Measurements from ENCODE around the gene CHN2. TPM values are rescaled to one million over a fixed set of nuclear protein-coding genes. Genes with fewer than 3 reads are reported as not detected.
A peak's percentile ranks its signal among the peaks of the same experiment; 100 is the strongest.

The CHN2 gene
- total RNA-seq, result under 1 TPM in 1 of 2 donors, not detected in 1; 0.59 TPM

DNA sequence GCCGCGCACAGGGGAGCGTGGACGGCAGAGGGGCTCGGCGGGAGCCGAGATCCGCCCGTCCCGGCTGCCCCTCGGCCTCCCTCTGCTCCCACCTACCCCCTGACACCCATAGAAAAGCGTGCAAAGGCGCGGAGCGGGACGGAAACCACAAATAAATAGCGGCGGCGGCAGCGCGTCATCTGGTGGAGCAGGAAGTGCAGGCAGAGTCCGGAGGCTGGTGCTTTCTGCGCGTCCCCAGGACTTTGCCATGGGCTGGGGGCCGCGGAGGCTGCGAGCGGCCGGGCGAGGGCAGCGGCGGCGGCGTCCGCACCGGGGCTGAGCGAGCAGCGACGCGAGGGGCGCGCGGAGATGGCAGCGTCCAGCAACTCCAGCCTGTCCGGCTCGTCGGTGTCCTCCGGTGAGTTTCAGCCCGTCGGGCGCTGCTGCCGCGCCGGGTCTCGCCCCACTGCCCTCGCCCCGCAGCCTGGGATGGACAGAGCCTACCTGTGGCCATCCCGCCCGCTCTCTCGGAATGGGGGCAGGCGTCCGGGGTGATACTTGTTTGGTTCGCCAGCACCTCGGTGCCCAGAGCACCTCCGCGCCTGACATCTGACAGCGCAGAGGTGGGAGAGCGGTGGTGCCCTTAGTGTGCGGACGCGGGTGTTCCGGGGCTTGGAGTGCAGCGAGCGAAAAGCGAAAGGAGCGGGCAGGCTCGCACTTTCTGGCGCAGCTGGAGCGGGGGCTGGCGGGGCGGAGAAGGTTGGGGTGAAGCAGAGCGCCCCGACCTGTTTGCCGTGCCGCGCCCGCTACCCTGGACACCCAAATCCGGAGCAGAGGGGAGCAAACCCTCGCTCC lies at the start of gene CHN2:
CHN2 (plus strand) TSS at position 182 of the 834 bp plus-strand sequence.
- Mint-ChIP-seq H3K9me3 (no peaks in the 10 kb centered on the region), H3K36me3 (peaks cover 4 to 15% of the 10 kb centered on the region in 2 donors), H3K27ac (no peak within 1 kb of the TSS)
- DNase-seq (ENCODE audit: low spot score in 2 of 2), result peak in 1 of 2 donors; percentile 39
- peak; percentile 74 to 76 for ATAC-seq

DNA sequence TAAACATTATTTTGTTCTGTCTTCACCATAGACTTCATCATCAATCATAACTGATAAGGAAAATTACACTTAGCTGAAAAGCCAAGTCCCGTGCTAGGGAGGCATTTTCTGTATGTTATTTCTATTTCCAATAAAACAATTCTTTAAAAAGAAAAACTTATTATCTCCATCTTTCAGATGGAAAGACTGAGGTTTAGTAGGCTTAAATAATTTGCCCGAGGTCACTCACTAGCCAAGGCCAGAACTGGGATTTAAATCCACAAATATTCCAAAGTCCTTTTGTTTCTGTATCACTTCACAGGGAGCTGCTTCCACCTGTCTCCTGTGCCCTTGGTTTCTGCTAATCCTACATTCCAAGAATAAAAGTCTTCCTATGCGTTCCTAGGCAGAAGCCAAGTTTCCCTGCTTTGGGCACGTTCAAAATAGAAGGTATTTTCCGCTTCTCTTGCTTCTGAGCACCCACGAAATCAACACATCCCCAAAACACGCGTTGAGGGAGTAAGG lies 49.0 kb upstream of the CHN2 start:
- H3K9me3 Mint-ChIP-seq, result peaks cover 0 to 3% of the 10 kb centered on the region in 2 donors
- H3K36me3 Mint-ChIP-seq, result peaks cover 0 to 6% of the 10 kb centered on the region in 2 donors
- no peak for DNase-seq (ENCODE audit: low spot score in 2 of 2)
- no peak overlapping the region for H3K27ac Mint-ChIP-seq
- ATAC-seq, result no peak

DNA sequence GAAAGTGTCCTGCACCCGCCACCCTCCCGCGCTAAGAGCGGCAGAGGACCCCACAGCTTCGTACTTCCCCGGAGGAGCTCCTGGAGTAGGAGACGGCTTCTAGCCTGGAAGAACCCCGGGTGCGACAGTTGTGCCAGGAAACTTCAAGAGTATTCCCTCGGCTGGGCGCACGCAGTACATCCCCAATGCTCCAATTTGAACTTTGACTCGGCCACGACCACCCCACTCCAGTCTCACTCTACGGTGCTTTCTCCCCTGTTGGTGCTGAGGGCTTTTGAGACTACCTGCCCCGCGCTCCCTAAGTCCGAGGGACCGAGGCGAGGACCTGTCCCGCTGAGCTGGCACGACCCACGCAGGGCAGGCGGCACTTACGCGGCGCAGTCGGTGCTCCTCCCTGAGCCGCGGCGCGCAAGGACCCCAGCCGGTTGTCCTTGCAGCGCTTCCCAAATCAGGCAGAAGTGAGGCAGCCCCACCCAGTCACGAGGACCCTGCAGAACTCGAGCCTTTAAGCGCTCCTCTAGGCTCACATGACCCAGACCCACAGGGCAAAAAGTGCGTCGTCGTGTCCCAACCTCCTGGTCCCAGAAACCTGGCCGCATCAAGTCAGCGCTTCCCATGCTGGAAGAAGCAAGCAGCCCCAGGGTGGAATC lies 48.4 kb upstream of the CHN2 start, which contains the start of gene CPVL:
CPVL (minus strand) TSS at position 481 of the 650 bp plus-strand sequence. CDS start 25,476 bp downstream, outside the sequence.
- Mint-ChIP-seq H3K9me3 (peaks cover 0 to 3% of the 10 kb centered on the region in 2 donors), H3K36me3 (peaks cover 0 to 6% of the 10 kb centered on the region in 2 donors), H3K27ac (no peak within 1 kb of the TSS)
- DNase-seq (ENCODE audit: low spot score in 2 of 2) (no peak), ATAC-seq (no peak)

DNA sequence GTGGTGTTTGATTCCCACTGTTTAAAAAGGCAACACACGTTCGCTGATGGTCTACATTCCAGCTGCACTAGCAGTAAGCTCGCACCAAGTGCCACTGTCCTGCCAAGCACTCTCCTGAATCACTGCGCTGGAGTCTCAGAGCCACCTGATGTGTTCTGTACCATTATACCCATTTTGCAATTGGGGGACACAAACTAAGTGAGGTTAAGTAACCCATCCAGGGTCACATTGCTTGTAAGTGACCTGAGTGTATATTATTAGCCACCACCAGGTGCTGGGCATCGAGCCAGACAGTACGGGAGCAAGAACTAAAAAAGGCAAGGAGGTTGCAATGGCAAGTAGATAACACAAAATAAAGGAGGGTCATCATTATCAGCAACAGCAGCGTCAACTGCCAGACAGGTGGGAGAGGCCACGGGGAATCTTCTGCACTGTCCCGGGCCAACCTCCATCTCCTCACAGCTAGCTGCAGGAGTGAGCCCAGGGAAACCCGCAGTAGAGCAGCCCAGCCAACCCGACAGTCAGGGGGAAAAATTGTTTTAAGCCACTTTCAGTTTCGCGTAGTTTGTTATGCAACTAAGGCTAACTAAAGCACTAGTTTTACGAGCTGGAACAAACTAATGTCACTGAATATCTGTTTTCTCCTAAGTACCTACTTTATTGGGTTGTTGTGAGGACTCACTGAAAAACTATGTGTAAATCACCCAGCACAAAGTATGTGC lies 47.5 kb upstream of the CHN2 start:
- ATAC-seq, result no peak
- Mint-ChIP-seq H3K36me3 (peaks cover 0 to 6% of the 10 kb centered on the region in 2 donors), H3K9me3 (peaks cover 0 to 3% of the 10 kb centered on the region in 2 donors), H3K27ac (no peak overlapping the region)
- no peak for DNase-seq (ENCODE audit: low spot score in 2 of 2)

DNA sequence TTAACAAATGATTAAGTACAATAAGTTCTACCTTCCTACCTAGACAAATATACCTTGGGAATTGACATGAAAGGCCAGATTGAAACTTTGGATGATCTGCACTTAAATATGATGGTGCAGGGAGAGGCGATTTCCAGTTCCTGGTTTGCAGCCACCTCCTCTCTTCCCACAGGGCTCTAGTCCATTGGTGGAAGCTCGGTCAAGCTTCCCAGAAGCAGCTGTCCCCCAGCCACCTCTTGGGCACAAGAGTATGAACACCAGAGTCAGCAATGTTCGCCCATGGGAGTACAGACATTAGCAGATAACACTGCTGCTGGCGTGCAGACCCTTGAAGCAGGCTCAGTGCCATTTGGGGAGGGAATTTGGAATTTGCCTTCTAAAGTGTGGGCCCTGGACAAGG lies 46.8 kb upstream of the CHN2 start:
- DNase-seq (ENCODE audit: low spot score in 2 of 2), result no peak
- H3K9me3 Mint-ChIP-seq, result peaks cover 0 to 2% of the 10 kb centered on the region in 2 donors
- no peak overlapping the region for H3K27ac Mint-ChIP-seq
- ATAC-seq, result no peak
- peaks cover 0 to 6% of the 10 kb centered on the region in 2 donors for H3K36me3 Mint-ChIP-seq

DNA sequence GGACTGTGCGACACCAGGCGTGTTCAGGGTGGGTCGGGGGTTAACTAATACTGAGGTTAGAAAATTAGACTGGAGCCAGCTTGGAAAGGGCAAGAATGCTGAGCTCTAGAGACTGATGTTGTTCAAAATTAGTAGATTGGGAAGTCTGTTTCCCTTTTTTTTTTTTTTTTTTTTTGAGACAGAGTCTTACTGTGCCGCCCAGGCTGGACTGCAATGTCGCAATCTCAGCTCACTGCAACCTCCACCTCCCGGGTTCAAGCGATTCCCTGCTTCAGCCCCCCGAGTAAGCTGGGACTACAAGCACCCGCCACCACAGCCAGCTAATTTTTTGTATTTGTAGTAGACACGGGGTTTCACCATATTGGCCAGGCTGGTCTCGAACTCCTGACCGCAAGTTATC lies 45.5 kb upstream of the CHN2 start:
- Mint-ChIP-seq H3K9me3 (no peaks in the 10 kb centered on the region), H3K27ac (no peak overlapping the region), H3K36me3 (peaks cover 0 to 6% of the 10 kb centered on the region in 2 donors)
- no peak for DNase-seq (ENCODE audit: low spot score in 2 of 2)
- ATAC-seq, result no peak

DNA sequence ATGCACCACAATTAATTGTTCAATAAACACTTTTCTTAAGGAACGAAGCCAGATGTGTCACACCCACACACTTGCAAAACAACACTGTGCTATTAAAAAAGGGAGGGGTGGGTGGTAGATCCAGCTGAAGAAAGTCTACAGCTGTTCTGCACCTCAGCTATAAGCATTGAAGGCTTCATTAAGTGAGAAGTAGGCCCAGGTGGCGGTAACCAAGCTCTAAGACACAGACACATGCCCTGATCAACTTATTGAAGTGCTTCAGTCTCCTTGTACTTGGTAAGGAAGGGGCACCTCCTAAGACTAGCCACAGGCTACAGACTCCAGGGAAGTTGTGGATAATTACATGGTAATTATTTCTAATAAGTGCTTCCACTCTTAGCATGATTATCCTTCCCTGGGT lies 43.7 kb upstream of the CHN2 start:
- Mint-ChIP-seq H3K9me3 (no peaks in the 10 kb centered on the region), H3K27ac (no peak overlapping the region), H3K36me3 (peaks cover 0 to 6% of the 10 kb centered on the region in 2 donors)
- DNase-seq (ENCODE audit: low spot score in 2 of 2) (no peak), ATAC-seq (no peak)

DNA sequence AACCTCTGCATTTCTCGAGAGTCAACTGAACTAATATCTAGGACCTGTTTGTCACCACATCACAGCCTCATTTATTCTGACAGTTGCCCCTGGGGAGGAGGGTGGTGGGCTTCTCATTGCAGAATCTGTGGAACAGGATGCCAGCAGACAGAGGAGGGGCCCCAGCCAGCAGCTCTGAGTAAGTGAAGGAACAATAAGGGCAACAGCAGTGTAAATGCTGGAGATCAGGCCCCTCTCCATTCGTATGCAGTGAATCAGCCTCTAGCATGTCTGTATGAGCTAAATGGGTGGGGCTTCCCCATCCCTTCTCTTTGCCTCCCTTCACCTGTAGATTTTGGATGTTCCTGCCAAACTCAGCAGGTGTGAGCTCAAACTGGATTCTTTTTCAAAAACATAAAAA lies 40.5 kb upstream of the CHN2 start:
- no peaks in the 10 kb centered on the region for H3K36me3 Mint-ChIP-seq
- no peak for DNase-seq (ENCODE audit: low spot score in 2 of 2)
- no peak overlapping the region for H3K27ac Mint-ChIP-seq
- ATAC-seq, result no peak
- peaks cover 0 to 6% of the 10 kb centered on the region in 2 donors for H3K9me3 Mint-ChIP-seq

DNA sequence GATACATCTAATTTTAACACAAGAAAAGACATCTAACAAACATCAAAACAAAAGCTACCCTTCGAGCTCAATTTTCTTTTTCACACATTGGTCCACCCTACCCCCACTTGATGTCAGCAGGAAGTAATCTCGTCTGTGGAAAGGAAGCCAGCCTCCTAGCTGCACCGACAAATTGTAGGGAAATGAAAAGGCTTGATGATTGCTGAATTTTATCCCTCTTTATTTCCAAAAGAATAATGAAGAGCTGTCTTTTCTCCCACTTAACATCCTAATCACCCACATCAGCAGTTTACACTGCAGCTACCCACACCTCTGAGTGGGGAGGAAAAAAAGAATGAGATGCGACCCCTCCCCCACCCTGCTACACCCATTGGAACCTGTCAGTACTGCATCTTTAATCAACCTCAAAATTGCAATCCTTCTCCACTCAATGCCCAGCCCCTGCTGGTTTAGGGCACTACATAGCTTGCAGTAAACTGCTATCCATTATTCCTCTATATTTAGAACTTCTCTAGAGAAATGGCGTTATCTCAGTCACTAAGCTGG lies 37.6 kb upstream of the CHN2 start:
- Mint-ChIP-seq H3K27ac (no peak overlapping the region), H3K9me3 (peaks cover 0 to 9% of the 10 kb centered on the region in 2 donors), H3K36me3 (no peaks in the 10 kb centered on the region)
- ATAC-seq (no peak), DNase-seq (ENCODE audit: low spot score in 2 of 2) (no peak)

DNA sequence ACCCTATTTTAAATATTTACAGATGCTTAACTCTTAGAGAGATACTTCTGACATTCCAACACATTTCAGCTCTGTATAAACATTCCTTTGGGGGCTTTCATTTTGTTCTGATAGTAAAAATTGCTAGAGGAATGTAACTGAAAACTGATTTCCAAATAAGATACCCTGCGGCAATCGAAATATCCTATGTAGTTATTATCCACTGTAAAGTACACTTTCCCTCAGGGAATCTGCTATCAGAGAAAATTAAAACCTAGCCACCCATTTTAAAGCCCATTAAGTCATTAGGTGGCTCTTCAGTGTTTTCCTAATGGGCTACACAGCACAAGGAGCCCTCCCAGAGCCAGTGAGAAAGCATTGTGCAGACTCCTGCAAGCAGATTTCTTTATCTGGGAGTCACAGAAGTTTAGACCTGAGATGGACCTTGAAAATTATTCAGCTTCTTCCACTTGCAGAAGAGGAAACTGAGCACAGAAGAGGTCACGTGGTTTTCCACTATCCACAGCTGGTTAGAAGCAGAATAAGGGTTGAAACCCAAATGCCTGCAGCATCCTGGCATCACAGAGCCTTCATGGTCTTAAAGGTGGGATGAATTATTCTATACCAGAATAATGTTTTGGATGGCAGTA lies 35.7 kb upstream of the CHN2 start:
- H3K27ac Mint-ChIP-seq, result no peak overlapping the region
- no peak for DNase-seq (ENCODE audit: low spot score in 2 of 2)
- no peak for ATAC-seq
- H3K9me3 Mint-ChIP-seq, result peaks cover 0 to 9% of the 10 kb centered on the region in 2 donors
- no peaks in the 10 kb centered on the region for H3K36me3 Mint-ChIP-seq

DNA sequence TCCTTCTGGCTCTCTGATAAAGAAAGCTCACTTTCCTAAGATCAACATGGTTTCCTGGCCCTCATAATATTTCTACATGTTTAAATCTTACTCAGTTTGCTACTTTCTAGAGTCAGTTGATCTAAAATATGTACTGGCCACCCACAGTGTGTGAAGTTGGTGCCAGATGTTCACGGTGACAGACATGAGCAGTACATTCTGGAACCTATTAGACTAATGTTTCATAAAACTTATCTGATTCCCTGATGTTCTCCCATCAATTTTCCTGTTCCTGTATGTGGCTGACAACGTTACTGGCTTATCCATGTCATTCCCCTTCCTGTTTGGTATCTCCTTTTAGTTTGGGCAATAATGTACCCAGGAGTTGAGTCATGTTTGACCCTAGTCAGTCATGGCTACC lies 34.5 kb upstream of the CHN2 start:
- peaks cover 0 to 9% of the 10 kb centered on the region in 2 donors for H3K9me3 Mint-ChIP-seq
- DNase-seq (ENCODE audit: low spot score in 2 of 2), result no peak
- ATAC-seq, result no peak
- no peak overlapping the region for H3K27ac Mint-ChIP-seq
- H3K36me3 Mint-ChIP-seq, result no peaks in the 10 kb centered on the region

DNA sequence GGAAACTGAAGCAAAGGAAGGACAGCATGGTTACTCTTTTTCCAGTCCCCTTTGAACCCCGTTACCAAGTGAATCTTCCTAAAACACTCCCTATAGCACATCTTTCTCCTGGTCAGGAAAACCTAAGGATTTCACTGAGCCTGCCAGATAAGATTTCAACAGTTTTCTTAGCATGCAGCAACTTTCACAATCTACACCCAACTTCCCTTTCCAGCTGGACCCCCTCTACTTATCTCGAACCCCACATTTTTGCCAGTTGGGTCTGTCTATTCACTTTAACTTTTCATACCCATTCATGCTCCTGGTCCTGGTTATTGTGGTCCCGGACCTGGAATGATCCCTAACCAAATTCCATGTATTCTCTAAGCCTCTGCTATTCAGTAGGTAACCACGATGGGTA lies 33.3 kb upstream of the CHN2 start:
- no peak for ATAC-seq
- H3K36me3 Mint-ChIP-seq, result peaks cover 0 to 6% of the 10 kb centered on the region in 2 donors
- no peak for DNase-seq (ENCODE audit: low spot score in 2 of 2)

DNA sequence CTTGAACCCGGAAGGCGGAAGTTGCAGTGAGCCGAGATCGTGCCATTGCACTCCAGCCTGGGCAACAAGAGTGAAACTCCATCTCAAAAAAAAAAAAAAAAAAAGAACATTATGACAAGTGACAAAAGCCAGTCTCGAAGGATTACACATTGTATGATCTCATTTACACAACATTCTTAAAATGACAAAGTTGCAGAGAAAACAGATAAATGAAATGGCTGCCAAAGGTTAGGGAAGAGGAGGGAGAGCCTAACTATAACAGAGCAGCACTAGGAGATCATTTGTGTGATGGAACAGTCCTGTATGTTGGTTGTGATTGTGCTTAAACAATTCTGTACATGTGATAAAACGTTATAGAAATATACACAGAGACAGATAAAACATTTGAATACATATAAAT lies 32.0 kb upstream of the CHN2 start:
- peaks cover 8 to 11% of the 10 kb centered on the region in 2 donors for H3K9me3 Mint-ChIP-seq
- DNase-seq (ENCODE audit: low spot score in 2 of 2) (no peak), ATAC-seq (no peak)
- no peak overlapping the region for H3K27ac Mint-ChIP-seq
- peaks cover 0 to 8% of the 10 kb centered on the region in 2 donors for H3K36me3 Mint-ChIP-seq

More for the DNA sequence above, 33.3 kb upstream of the CHN2 start:
- peaks cover 6 to 14% of the 10 kb centered on the region in 2 donors for H3K9me3 Mint-ChIP-seq
- no peak overlapping the region for H3K27ac Mint-ChIP-seq

DNA sequence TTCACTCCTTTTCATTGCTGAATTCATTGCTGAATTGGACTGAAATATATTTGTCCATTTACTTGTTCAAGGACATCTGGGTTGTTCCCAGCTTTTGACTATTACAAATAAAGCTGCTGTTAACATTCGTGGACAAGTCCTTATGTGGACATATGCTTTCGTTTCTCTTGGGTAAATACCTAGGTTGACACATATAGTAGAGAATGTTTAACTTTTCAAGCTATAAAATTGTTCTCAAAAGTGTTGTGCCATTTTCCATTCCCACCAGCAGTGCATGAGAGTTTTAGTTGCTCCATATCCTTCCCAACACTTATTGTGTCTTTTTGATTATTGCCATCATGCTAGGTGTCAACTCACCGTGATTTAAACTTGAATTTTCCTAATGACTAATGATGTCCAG lies 30.7 kb upstream of the CHN2 start:
- H3K36me3 Mint-ChIP-seq, result peaks cover 0 to 8% of the 10 kb centered on the region in 2 donors
- H3K27ac Mint-ChIP-seq, result no peak overlapping the region
- DNase-seq (ENCODE audit: low spot score in 2 of 2), result no peak
- ATAC-seq, result no peak
- peaks cover 8 to 11% of the 10 kb centered on the region in 2 donors for H3K9me3 Mint-ChIP-seq

DNA sequence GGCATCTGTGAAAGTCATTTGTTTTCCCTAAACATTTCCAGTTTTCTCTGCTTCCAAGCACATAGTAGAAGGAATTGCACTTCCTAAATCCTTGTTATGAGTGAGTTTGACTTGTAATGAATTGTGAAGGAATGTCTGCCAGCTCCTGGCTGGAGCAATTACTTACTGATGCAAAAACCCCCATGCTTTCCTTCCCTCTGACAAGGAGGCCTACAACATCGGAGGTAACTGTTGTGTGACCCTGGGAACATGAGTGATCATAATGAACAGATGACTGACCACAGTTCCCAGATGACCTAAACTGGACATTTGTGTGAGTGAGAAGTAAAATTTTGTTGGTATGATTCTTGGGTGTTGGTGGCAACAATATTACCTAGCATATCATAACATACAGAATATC lies 26.9 kb upstream of the CHN2 start:
- ATAC-seq (no peak), DNase-seq (ENCODE audit: low spot score in 2 of 2) (no peak)
- peaks cover 5 to 11% of the 10 kb centered on the region in 2 donors for H3K9me3 Mint-ChIP-seq
- no peak overlapping the region for H3K27ac Mint-ChIP-seq
- peaks cover 0 to 8% of the 10 kb centered on the region in 2 donors for H3K36me3 Mint-ChIP-seq

DNA sequence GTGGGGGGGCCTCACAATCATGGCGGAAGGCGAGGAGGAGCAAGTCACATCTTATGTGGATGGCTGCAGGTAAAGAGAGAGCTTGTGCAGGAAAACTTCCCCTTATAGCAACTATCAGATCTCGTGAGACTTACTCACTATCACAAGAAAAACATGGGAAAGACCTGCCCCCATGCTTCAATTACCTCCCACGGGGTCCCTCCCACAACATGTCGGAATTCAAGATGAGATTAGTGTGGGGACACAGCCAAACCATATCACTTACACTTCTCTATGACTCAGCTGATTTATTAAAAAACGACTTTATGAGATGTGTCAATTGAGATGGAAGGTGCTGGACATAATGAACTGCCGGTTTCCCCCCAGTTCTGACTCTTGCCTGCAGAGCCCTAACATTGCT lies 23.8 kb upstream of the CHN2 start:
- H3K36me3 Mint-ChIP-seq, result peaks cover 0 to 6% of the 10 kb centered on the region in 2 donors
- H3K9me3 Mint-ChIP-seq, result peaks cover 6 to 8% of the 10 kb centered on the region in 2 donors
- no peak overlapping the region for H3K27ac Mint-ChIP-seq
- no peak for DNase-seq (ENCODE audit: low spot score in 2 of 2)
- ATAC-seq, result no peak
